Mesenchymal stem cell (in vitro differentiated cells and primary cell): ENCODE data around the gene EVI5L.

Experiments used
- DNase-seq: peaks from one replicate; pipeline ENCODE4 v3.0.0-alpha.2; 2013
- H2AFZ ChIP-seq: one replicate; pipeline ENCODE4 v1.6.1; 2013; ENCODE audit warnings: low read depth, mild to moderate bottlenecking, control low read depth, inconsistent platforms, low read length, moderate library complexity
- H2AK5ac ChIP-seq: 2 replicates; pipeline ENCODE4 v1.6.1; 2013; ENCODE audit warnings: low read length, moderate library complexity, mild to moderate bottlenecking, inconsistent platforms; ENCODE audit not compliant: severe bottlenecking
- H2BK120ac ChIP-seq: one replicate; pipeline ENCODE4 v1.6.1; 2013; ENCODE audit warnings: low read depth, mild to moderate bottlenecking, inconsistent platforms, low read length, moderate library complexity
- H2BK12ac ChIP-seq, 2 experiments: one replicate each; pipeline ENCODE4 v1.6.1; 2013; ENCODE audit warnings: inconsistent platforms in 2 of 2, low read length in 2 of 2, mild to moderate bottlenecking in 2 of 2, moderate library complexity in 2 of 2, control low read depth in 1 of 2
- H2BK15ac ChIP-seq: one replicate; pipeline ENCODE4 v1.6.1; 2013; ENCODE audit warnings: mild to moderate bottlenecking, low read depth, inconsistent platforms; ENCODE audit not compliant: poor library complexity, severe bottlenecking
- H2BK5ac ChIP-seq: 2 replicates; pipeline ENCODE4 v1.6.1; 2013; ENCODE audit warnings: low read depth, mild to moderate bottlenecking, low read length, control low read depth, inconsistent platforms; ENCODE audit not compliant: poor library complexity, severe bottlenecking
- H3K14ac ChIP-seq, 2 experiments: one replicate each; pipeline ENCODE4 v1.6.1; 2013; ENCODE audit warnings: inconsistent platforms in 2 of 2, low read length in 2 of 2, control low read depth in 1 of 2, mild to moderate bottlenecking in 1 of 2, moderate library complexity in 1 of 2
- H3K18ac ChIP-seq, 2 experiments: one replicate each; pipeline ENCODE4 v1.6.1; 2013; ENCODE audit warnings: inconsistent platforms in 2 of 2, low read length in 2 of 2, control low read depth in 1 of 2, low read depth in 1 of 2, mild to moderate bottlenecking in 1 of 2
- H3K23ac ChIP-seq, 2 experiments: one replicate each; pipeline ENCODE4 v1.6.1; 2013; ENCODE audit warnings: inconsistent platforms in 2 of 2, low read length in 2 of 2, mild to moderate bottlenecking in 2 of 2, moderate library complexity in 2 of 2, control low read depth in 1 of 2
- H3K27ac ChIP-seq: 2 replicates; pipeline ENCODE4 v1.5.1; 2013; ENCODE audit warnings: mild to moderate bottlenecking, moderate library complexity, low read length, control low read depth, inconsistent platforms; ENCODE audit not compliant: poor library complexity, severe bottlenecking
- H3K27me3 ChIP-seq, 2 experiments: 2 replicates each; pipeline versions ENCODE4 v1.6.1 to v1.7.0; 2013; ENCODE audit warnings: low read length in 2 of 2, mild to moderate bottlenecking in 2 of 2, moderate library complexity in 2 of 2, control low read depth in 1 of 2, inconsistent platforms in 1 of 2; ENCODE audit not compliant: control insufficient read depth in 1 of 2, insufficient read depth in 1 of 2
- H3K36me3 ChIP-seq, 2 experiments: 2 replicates each; pipeline versions ENCODE4 v1.6.1 to v1.7.0; 2013; ENCODE audit warnings: low read length in 2 of 2, control low read depth in 1 of 2, inconsistent platforms in 1 of 2, low read depth in 1 of 2, mild to moderate bottlenecking in 1 of 2; ENCODE audit not compliant: insufficient read depth in 2 of 2, control insufficient read depth in 1 of 2
- H3K4ac ChIP-seq, 2 experiments: one replicate each; pipeline ENCODE4 v1.6.1; 2013; ENCODE audit warnings: inconsistent platforms in 2 of 2, low read length in 2 of 2, mild to moderate bottlenecking in 2 of 2, moderate library complexity in 2 of 2, control low read depth in 1 of 2, low read depth in 1 of 2
- H3K4me1 ChIP-seq: 2 replicates; pipeline ENCODE4 v1.6.1; 2013; ENCODE audit warnings: low read depth, low read length, control low read depth; ENCODE audit not compliant: control insufficient read depth, insufficient read depth
- H3K4me2 ChIP-seq: 2 replicates; pipeline ENCODE4 v1.6.1; 2013; ENCODE audit warnings: low read length, mild to moderate bottlenecking, inconsistent platforms; ENCODE audit not compliant: poor library complexity, severe bottlenecking
- H3K4me3 ChIP-seq, 2 experiments: 2 replicates each; pipeline versions ENCODE4 v1.5.1 to v1.7.0; 2013; ENCODE audit warnings: low read length in 2 of 2, mild to moderate bottlenecking in 2 of 2, control low read depth in 1 of 2, low read depth in 1 of 2; ENCODE audit not compliant: insufficient read depth in 1 of 2
- H3K79me1 ChIP-seq: replicated peaks from 2 replicates; pipeline ENCODE4 v1.6.1; 2013; ENCODE audit warnings: mild to moderate bottlenecking, control low read depth, low read length, inconsistent platforms; ENCODE audit not compliant: poor library complexity, severe bottlenecking
- H3K9ac ChIP-seq: 2 replicates; pipeline ENCODE4 v1.7.0; 2013; ENCODE audit warnings: mild to moderate bottlenecking, low read length, moderate library complexity
- H3K9me3 ChIP-seq: 2 replicates; pipeline ENCODE4 v1.7.0; 2013; ENCODE audit warnings: mild to moderate bottlenecking, low read length; ENCODE audit not compliant: control insufficient read depth
- H4K8ac ChIP-seq: one replicate; pipeline ENCODE4 v1.6.1; 2013; ENCODE audit warnings: inconsistent platforms, mild to moderate bottlenecking, low read length, moderate library complexity
- H4K91ac ChIP-seq: one replicate; pipeline ENCODE4 v1.6.1; 2013; ENCODE audit warnings: mild to moderate bottlenecking, low read length, inconsistent platforms
- WGBS: methylation state at CpG from one replicate; pipeline ENCODE4 v1.1.7; 2013; ENCODE audit warnings: mixed read lengths; 5-methylcytosine and 5-hydroxymethylcytosine counted together

The EVI5L gene

GRCh38 chr19:7871437-7872305 is 41.7 kb downstream of the EVI5L start:
- peak; percentile 96 for DNase-seq
- Histone ChIP-seq H3K27ac (peak overlapping the region; percentile 78), H4K91ac (peak overlapping the region; percentile 75), H3K23ac (no peak overlapping the region), H2AK5ac (no peak overlapping the region), H3K4ac (peak overlapping the region in 1 of 2 experiments; percentile 38), H3K9ac (no peak overlapping the region), H3K4me3 (peak overlapping the region in 1 of 2 experiments; percentile 69), H3K4me2 (peak overlapping the region; percentile 57), H3K9me3 (no peaks in the 10 kb centered on the region), H2BK15ac (peak overlapping the region; percentile 91), H4K8ac (peak overlapping the region; percentile 73), H3K18ac (peak overlapping the region; percentile 28 to 75), H2BK5ac (no peak overlapping the region), H2BK120ac (no peak overlapping the region), H3K14ac (peak overlapping the region in 1 of 2 experiments; percentile 49), H3K79me1 (no peaks in the 10 kb centered on the region), H3K36me3 (no peaks in the 10 kb centered on the region), H2AFZ (peak overlapping the region; percentile 95), H3K27me3 (peaks cover 30 to 65% of the 10 kb centered on the region in 2 experiments), H3K4me1 (peaks cover 53% of the 10 kb centered on the region), H2BK12ac (peak overlapping the region in 1 of 2 experiments; percentile 84)
- 10% methylated on average over 33 of the region's 33 CpGs for WGBS

- WGBS = 52% methylated on average over 43 of the region's 47 CpGs
- no peak overlapping the region for H4K91ac ChIP-seq
- H2BK120ac ChIP-seq = no peak overlapping the region
- H3K9ac ChIP-seq = no peak overlapping the region
- H2BK5ac ChIP-seq = no peak overlapping the region
- H2BK15ac ChIP-seq = peak overlapping the region; percentile 12
- no peak overlapping the region for H3K4me3 ChIP-seq
- H2BK12ac ChIP-seq = peak overlapping the region in 1 of 2 experiments; percentile 61
- H3K36me3 ChIP-seq = no peaks in the 10 kb centered on the region
- peak overlapping the region; percentile 47 for H2AFZ ChIP-seq
- peaks cover 30 to 61% of the 10 kb centered on the region in 2 experiments for H3K27me3 ChIP-seq
- H3K23ac ChIP-seq = no peak overlapping the region
- peaks cover 53% of the 10 kb centered on the region for H3K4me1 ChIP-seq
- H3K14ac ChIP-seq = peak overlapping the region in 1 of 2 experiments; percentile 72
- H3K9me3 ChIP-seq = no peaks in the 10 kb centered on the region
- H4K8ac ChIP-seq = no peak overlapping the region
- no peaks in the 10 kb centered on the region for H3K79me1 ChIP-seq
- peak overlapping the region; percentile 59 for H3K4me2 ChIP-seq
- H3K4ac ChIP-seq = no peak overlapping the region
- H3K27ac ChIP-seq = no peak overlapping the region
- no peak overlapping the region for H2AK5ac ChIP-seq
- H3K18ac ChIP-seq = peak overlapping the region; percentile 28 to 75
- no peak for DNase-seq
Measured at GRCh38 chr19:7872306-7873204, 42.5 kb downstream of the EVI5L start.

- H3K18ac ChIP-seq = no peak overlapping the region
- H4K91ac ChIP-seq = no peak overlapping the region
- H3K4me1 ChIP-seq = peaks cover 50% of the 10 kb centered on the region
- H3K36me3 ChIP-seq = no peaks in the 10 kb centered on the region
- no peak overlapping the region for H2BK12ac ChIP-seq
- no peak overlapping the region for H2BK120ac ChIP-seq
- no peak for DNase-seq
- peak overlapping the region; percentile 95 for H3K4me2 ChIP-seq
- H2BK15ac ChIP-seq = no peak overlapping the region
- no peak overlapping the region for H2AK5ac ChIP-seq
- H4K8ac ChIP-seq = no peak overlapping the region
- H3K27me3 ChIP-seq = peaks cover 30 to 55% of the 10 kb centered on the region in 2 experiments
- H3K79me1 ChIP-seq = no peaks in the 10 kb centered on the region
- no peak overlapping the region for H3K9ac ChIP-seq
- H3K23ac ChIP-seq = no peak overlapping the region
- no peaks in the 10 kb centered on the region for H3K9me3 ChIP-seq
- no peak overlapping the region for H2BK5ac ChIP-seq
- no peak overlapping the region for H3K4ac ChIP-seq
- peak overlapping the region in 1 of 2 experiments; percentile 56 for H3K4me3 ChIP-seq
- H3K14ac ChIP-seq = no peak overlapping the region
- no peak overlapping the region for H2AFZ ChIP-seq
- WGBS = 35% methylated on average over 33 of the region's 53 CpGs
- H3K27ac ChIP-seq = no peak overlapping the region
Measured at GRCh38 chr19:7873304-7874075, 43.5 kb downstream of the EVI5L start.
